Ovary (tissue), 3 donors: ENCODE data around the gene CDK9.
A peak's percentile ranks its signal among the peaks of the same experiment; 100 is the strongest.

Source experiments
- CTCF ChIP-seq, 3 donors: fragments of 450-650 bp in 2 of 3; fragments of 200-600 bp in 1 of 3; IDR thresholded peaks; one replicate each; pipeline versions ENCODE4 v1.5.1 to v1.8.0; 2016 to 2022; ENCODE audit warnings: antibody characterized with exemption in 3 of 3, mild to moderate bottlenecking in 1 of 3
- EP300 ChIP-seq: sonication (generic); formaldehyde crosslinking; IDR thresholded peaks from one replicate; pipeline ENCODE4 v1.6.1; 2017; ENCODE audit warnings: antibody characterized with exemption
- POLR2A ChIP-seq: fragments of 450-650 bp; IDR thresholded peaks from one replicate; pipeline ENCODE4 v1.6.1; 2017; ENCODE audit warnings: antibody characterized with exemption, mild to moderate bottlenecking, moderate library complexity
- donor health status: DM: no; HTN: no; CAD: no.

DNA sequence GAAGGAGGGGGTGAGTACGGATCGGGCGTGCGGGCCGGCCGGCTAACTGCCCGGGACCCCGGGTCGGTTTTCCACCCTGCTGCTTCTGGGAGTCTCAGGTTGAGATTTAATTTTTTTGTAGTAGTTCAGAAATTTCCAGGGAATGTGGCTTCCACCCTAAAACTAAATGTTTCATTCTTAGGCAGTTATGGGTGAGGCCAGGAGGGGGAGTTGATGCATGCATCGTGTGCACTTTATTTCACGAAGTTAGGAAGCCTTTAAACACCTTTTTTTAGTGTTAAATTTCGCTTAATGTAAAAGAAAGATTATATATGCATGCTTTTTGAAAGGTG, 905 bp downstream of the CDK9 start:
- TF ChIP-seq CTCF (IDR thresholded peaks at IDR 0.05) (peak in 1 of 3 donors; percentile 13), POLR2A (no peak), EP300 (no peak)
